ENCODE results near the gene PRR3. TPM values are rescaled to one million over a fixed set of nuclear protein-coding genes. Genes with fewer than 3 reads are reported as not detected.
A peak's percentile ranks its signal among the peaks of the same experiment; 100 is the strongest.

The PRR3 gene
- polyA plus RNA-seq, 1 of the 3 experiments (the other 2 are of a cell fraction) = 21.2 TPM

GRCh38 chr6:30571075-30571761, 14.1 kb downstream of the PRR3 start, which contains the start of gene ABCF1 (continued):
- TF ChIP-seq CTCF (IDR thresholded peaks at IDR 0.05) (no peak), USF2 (IDR thresholded peaks at IDR 0.05; ENCODE audit: borderline replicate concordance, low read depth, low read length) (peak; percentile 28; the same call in 1 of the 2 replicates), FOXJ3 (CRISPR knock-in tag; IDR thresholded peaks at IDR 0.05) (0 out of 2 replicates have a peak, but pooled peaks have one; percentile 19), PBX3 (IDR thresholded peaks at IDR 0.05) (no peak), NFIC (IDR thresholded peaks at IDR 0.05; ENCODE audit: borderline replicate concordance) (no peak), IRF3 (IDR thresholded peaks at IDR 0.05; ENCODE audit: low read depth, low read length) (no peak), MAX (IDR thresholded peaks at IDR 0.05; ENCODE audit: low read depth) (peak; percentile 97), MEF2A (IDR thresholded peaks at IDR 0.05; ENCODE audit: borderline replicate concordance, low read depth) (no peak), ELF1 (IDR thresholded peaks at IDR 0.05) (peak; percentile 74), YY1 (IDR thresholded peaks at IDR 0.05; ENCODE audit: low read depth) (no peak), JUND (IDR thresholded peaks at IDR 0.05) (no peak), POLR2AphosphoS5 (IDR thresholded peaks at IDR 0.05; ENCODE audit: low read depth, low read length) (peak; percentile 97), TEAD4 (IDR thresholded peaks at IDR 0.05; ENCODE audit: borderline replicate concordance, insufficient read depth) (no peak), TAF1 (IDR thresholded peaks at IDR 0.05; ENCODE audit: borderline replicate concordance, low read depth, low read length) (peak; percentile 73), EP300 (IDR thresholded peaks at IDR 0.05; ENCODE audit: borderline replicate concordance in 1 of 2, low read depth in 1 of 2, low read length in 1 of 2) (no peak; a peak in 2 of 4 replicates), RCOR1 (IDR thresholded peaks at IDR 0.05; ENCODE audit: low read length) (no peak), CHD2 (IDR thresholded peaks at IDR 0.05; ENCODE audit: low read length, partially characterized antibody) (peak; percentile 85)
